Measurements from ENCODE around the gene ZBTB2. TPM values are rescaled to one million over a fixed set of nuclear protein-coding genes. Genes with fewer than 3 reads are reported as not detected.

Gene ZBTB2
- 5.4 and 9.2 TPM in 2 replicates for total RNA-seq

- no peak for TF ChIP-seq CTCF (IDR thresholded peaks at IDR 0.05; ENCODE audit: insufficient read depth, low read length, severe bottlenecking)
- DNase-seq (ENCODE audit: low read depth) (peak; percentile 73), FAIRE-seq (no peak)
- H3K27me3 ChIP-seq (ENCODE audit: control insufficient read depth, insufficient read depth, low read length), result no peaks in the 10 kb centered on the region
- peaks cover 1% of the 10 kb centered on the region for H3K36me3 ChIP-seq (ENCODE audit: control insufficient read depth, insufficient read depth, low read length)
- H3K4me3 ChIP-seq (ENCODE audit: low read depth, low read length), result peak within 1 kb of the TSS; percentile 91
These were observed at the start of gene ZBTB2 for GRCh38 chr6:151391471-151392413. TSS of gene ZBTB2 (minus strand) at chr6:151391559. CDS start at chr6:151373637, 17,922 bp downstream.

GRCh38 chr6:151440930-151441329 is 49.6 kb upstream of the ZBTB2 start:
- H3K4me3 ChIP-seq (ENCODE audit: low read depth, low read length), result no peak overlapping the region
- peaks cover 3% of the 10 kb centered on the region for H3K36me3 ChIP-seq (ENCODE audit: control insufficient read depth, insufficient read depth, low read length)
- DNase-seq (ENCODE audit: low read depth) (peak; percentile 8), FAIRE-seq (no peak)
- no peaks in the 10 kb centered on the region for H3K27me3 ChIP-seq (ENCODE audit: control insufficient read depth, insufficient read depth, low read length)
- no peak for TF ChIP-seq CTCF (IDR thresholded peaks at IDR 0.05; ENCODE audit: insufficient read depth, low read length, severe bottlenecking)

GRCh38 chr6:151440498-151440897 is 49.1 kb upstream of the ZBTB2 start:
- no peak for FAIRE-seq
- H3K27me3 ChIP-seq (ENCODE audit: control insufficient read depth, insufficient read depth, low read length), result no peaks in the 10 kb centered on the region
- peaks cover 3% of the 10 kb centered on the region for H3K36me3 ChIP-seq (ENCODE audit: control insufficient read depth, insufficient read depth, low read length)
- no peak for DNase-seq (ENCODE audit: low read depth)
- no peak for TF ChIP-seq CTCF (IDR thresholded peaks at IDR 0.05; ENCODE audit: insufficient read depth, low read length, severe bottlenecking)
- no peak overlapping the region for H3K4me3 ChIP-seq (ENCODE audit: low read depth, low read length)

- H3K27me3 ChIP-seq (ENCODE audit: control insufficient read depth, insufficient read depth, low read length), result no peaks in the 10 kb centered on the region
- H3K4me3 ChIP-seq (ENCODE audit: low read depth, low read length), result no peak overlapping the region
- DNase-seq (ENCODE audit: low read depth) (peak; percentile 61), FAIRE-seq (no peak)
- no peak for TF ChIP-seq CTCF (IDR thresholded peaks at IDR 0.05; ENCODE audit: insufficient read depth, low read length, severe bottlenecking)
- peaks cover 2% of the 10 kb centered on the region for H3K36me3 ChIP-seq (ENCODE audit: control insufficient read depth, insufficient read depth, low read length)
These were observed 46.0 kb upstream of the ZBTB2 start for GRCh38 chr6:151437401-151437800.

- DNase-seq (ENCODE audit: low read depth), result peak; percentile 31
- no peak for FAIRE-seq
- peaks cover under 1% of the 10 kb centered on the region for H3K36me3 ChIP-seq (ENCODE audit: control insufficient read depth, insufficient read depth, low read length)
- no peak overlapping the region for H3K4me3 ChIP-seq (ENCODE audit: low read depth, low read length)
- TF ChIP-seq CTCF (IDR thresholded peaks at IDR 0.05; ENCODE audit: insufficient read depth, low read length, severe bottlenecking), result no peak
- no peaks in the 10 kb centered on the region for H3K27me3 ChIP-seq (ENCODE audit: control insufficient read depth, insufficient read depth, low read length)
These were observed 45.4 kb upstream of the ZBTB2 start for GRCh38 chr6:151436802-151437201.
